Limb (tissue), 2 donors: ENCODE data around the gene TMEM150A.
"Not testable (repeated sequence)": the region's sequence is repeated elsewhere in the genome, so short reads cannot be mapped to it uniquely, and the experiment has no call there.

Experiments
- DNase-seq, 2 donors: peaks; one replicate each; pipeline ENCODE4 v3.0.0-alpha.2; 2016; ENCODE audit errors: extremely low spot score in 2 of 2

The TMEM150A gene, protein sequence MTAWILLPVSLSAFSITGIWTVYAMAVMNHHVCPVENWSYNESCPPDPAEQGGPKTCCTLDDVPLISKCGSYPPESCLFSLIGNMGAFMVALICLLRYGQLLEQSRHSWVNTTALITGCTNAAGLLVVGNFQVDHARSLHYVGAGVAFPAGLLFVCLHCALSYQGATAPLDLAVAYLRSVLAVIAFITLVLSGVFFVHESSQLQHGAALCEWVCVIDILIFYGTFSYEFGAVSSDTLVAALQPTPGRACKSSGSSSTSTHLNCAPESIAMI

DNA sequence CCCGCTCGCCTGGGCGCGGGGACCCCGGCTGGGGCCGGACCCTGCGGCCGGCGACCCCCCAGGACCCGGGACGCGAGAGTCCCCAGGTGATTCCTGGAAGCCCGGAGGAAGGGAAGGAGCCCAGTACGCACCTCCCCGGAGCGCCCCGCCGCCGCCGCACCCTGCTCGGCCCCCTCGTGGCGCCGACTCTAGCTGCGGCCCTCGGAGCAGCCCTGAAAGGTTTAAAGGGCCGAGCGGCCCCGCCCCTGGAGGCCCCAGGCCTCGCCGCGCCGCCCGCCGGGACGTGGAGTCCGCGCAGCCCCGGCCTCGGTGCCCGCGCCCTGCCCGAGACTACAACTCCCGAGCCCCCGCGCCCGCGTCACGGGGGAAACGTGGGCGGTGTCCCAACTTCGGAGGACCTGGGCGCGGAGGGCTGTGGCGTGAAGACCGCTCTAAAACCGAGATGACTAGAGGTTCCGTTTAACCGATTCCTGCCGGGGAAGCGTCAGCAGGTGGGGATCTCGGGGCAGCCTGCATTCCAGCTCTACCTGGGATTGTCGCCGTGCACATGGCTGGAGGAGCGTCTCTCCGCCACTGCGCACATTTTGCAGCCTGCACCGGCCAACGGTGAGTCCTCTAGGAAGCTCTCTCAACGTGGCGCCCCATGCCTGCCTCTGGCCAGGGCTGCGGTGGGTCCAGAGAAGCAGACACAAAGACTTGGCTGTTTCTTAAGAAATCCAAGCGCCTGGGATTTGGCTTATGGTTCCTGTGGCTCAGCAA is at the start of gene TMEM150A:
Gene TMEM150A, minus strand, starts transcription at position 223 of the 759 bp plus-strand sequence. CDS start 750 bp downstream, outside the sequence.
- DNase-seq: peak; percentile 92

DNA sequence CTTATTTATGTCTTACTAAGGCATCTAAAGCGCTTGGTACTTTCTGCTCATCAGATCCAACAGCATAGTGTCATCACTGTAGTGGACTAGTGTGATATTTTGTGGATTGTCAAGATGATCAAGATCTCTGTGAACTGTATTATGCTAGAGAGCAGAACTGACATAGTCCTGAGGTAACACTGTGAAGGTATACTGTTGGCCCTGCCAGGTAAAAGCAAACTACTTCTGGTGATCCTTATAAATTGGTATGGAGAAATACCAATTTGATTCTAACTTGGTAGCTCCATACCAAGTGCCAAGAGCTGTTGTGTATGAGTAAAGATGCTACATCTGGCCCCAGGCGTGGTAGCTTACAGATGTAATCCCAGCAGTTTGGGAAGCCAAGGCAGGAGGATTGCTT is 49.6 kb upstream of the TMEM150A start:
- DNase-seq: no peak

DNA sequence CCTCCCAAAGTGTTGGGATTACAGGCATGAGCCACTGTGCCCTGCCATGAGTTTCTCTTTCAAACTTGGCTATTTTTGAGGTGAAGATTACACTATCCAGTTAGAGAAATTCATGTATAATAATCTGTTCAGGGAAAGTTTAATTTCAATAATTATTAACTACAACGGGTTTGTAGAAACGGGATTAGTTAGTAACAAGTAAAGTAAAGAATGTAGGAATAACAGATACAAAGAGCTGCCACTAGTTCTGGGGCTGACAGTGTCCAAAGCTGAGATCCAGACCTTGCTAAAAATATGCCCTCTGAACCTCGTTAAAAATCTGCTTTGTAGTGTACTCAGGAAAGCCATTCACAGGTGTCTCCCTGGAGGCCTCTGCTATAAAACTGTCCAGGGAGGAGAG is 48.6 kb upstream of the TMEM150A start:
- no peak for DNase-seq

DNA sequence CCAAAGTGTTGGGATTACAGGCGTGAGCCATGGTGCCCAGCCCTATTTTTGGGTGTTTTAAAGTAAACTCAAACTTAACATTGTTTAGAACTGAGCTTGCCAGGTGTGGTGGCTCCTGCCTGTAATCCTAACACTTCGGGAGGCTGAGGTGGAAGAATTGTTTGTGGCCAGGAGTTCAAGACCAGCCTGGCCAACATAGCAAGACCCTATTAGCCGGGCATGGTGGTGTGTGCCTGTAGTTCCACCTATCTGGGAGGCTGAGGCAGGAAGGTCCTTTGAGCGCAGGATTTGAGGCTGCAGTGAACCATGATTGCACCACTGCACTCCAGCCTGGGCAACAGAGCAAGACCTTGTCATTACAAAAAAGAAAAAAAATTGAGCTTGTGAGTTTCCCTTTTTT is 48.0 kb upstream of the TMEM150A start:
- no peak for DNase-seq

DNA sequence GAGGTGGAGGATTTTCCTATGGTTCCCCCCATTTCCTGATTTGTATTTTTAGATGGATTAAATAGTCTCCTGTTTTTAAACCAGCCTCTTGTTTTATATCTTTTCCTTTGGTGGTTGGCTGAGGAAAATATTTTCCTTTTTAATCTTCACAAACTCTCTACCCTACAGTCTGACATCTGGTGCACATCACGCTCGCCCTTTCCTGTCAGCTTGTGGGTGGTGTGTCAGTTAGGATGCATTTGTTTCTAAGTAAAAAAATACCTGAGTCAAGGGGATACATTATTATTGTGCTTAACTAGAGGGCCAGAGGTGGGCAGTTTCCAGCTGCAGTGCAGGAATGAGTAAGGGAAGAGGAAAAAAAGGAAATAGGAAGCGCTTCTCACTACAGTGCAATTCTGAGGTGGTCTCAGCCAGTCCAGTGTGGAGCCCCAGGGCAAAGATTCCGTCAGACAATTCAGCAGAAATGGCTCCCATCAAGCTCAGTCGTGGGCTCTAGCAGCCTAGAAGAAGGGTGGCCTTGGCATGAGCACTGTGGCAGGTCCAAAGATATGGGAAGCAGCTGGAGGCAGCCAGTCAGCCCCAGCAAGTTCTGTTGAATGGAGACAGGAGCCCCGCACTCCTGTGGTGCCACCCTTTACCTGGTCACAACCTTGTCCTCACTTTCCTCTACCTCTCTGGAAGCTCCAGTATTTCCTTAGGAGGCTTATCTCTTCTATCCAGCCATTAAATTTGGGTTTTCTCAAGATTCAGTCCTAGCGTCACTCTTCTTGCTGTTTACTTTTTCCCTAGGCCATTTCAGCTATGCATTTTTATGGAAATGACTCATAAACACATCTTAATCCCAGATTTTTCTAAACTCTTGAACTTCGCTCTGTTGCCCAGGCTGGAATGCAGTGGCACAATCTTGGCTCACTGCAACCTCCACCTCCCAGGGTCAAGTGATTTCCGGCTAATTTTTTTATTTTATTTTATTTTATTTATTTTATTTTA is 47.0 kb upstream of the TMEM150A start:
- no peak for DNase-seq

DNA sequence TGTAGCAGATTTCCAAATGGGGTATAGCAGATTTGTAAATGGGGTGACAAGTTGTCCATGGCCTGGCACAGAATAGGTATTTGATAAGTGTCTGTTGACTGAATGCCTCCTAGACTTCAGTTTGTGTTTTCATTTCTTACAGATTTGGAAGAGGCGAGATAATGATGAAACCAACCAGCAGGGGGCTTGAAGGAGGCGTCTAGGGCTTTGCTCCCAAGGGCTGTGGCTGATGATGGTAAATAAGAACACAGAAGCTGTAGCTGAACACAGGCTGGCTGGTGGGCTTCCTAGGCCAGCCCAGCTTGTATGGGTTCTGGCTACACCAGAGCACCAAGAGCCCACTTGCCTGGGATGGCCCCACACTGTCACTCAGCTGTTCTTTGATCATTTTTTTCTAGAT is 46.1 kb upstream of the TMEM150A start:
- no peak for DNase-seq

DNA sequence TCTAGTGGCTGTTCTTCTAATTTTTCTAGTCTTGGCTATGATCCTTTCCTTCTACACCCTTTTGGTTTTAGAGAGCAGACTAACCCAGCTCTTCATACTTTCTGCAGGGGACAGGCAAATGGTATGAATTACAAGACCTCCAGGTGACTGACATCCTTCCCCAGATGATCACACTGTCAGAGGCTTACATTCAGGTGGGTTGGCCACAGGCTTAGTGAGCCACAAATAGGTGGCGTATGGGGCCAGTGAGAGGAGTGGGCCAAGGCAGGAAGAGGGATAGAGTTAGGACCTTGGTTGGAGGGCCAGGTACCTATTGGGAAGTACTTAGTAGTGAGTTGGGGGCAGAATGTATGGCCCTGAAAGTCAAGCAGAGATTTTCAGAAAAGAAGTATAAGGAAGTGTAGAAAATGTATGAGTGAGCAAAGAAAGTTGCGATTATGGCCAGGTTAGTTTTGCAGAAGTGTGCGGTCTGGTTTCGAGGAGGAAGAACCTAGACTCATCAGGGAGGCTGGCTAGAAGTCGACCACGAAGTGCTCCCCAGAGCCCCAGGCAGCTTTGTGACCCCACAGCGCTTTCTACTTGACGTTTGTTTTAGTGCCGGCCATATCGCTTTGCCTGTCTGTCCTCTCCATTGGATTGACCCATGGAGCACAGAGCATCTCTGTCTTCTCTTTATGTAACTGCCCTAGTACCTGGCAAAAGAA is 45.5 kb upstream of the TMEM150A start:
- DNase-seq: no peak

DNA sequence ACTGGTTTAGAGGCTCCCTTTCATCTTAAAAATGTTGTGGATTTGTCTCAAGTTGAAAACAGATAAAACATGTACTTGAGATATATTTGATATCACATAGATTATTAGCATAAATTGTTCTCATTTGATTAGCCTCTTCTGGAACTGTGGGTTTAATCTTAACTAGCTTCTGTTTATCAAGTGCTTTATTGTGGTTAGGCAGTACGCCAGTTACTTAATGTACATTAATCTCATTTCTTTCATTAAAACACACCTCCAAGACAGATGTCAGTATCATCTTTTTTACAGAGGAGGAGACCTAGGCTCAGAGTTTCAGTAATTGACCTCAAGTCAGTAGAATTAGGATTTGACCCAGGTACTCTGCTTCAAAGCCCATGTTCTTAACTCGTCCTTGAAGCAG is 43.7 kb upstream of the TMEM150A start:
- no peak for DNase-seq

DNA sequence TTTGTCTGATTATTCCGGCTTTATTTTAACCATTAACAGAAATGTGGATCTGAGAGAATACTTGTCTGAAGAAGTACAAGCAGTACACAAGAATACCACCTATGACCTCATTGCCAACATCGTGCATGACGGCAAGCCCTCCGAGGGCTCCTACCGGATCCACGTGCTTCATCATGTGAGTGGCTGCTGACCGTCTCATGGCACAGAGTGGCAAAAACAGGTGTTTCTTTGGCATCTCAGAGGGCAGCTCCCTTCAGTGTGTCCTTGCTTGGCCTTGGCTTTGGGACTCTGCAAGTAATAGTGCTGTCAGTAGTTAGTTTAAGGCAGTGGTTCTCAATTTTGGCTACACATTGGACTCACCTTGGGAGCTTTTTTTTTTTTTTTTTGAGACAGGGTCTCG is 42.4 kb upstream of the TMEM150A start:
- DNase-seq: no peak

DNA sequence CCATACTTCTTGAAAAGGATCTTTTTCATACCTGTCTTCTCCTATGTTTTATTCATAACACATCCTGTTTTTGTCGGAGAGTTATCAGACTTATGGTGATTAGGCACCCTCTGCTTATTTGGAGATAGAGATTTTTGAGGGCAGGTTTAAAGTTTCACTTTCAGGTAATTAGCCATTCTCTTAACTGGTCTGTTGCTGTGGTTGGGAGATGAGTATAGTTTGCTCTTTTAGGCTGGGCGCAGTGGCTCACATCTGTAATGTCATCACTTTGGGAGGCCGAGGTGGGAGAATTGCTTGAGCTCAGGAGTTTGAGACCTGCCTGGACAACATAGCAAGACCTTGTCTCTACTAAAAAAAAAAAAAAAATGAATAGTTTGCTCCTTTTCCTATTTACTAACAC is 40.2 kb upstream of the TMEM150A start:
- DNase-seq: no peak

DNA sequence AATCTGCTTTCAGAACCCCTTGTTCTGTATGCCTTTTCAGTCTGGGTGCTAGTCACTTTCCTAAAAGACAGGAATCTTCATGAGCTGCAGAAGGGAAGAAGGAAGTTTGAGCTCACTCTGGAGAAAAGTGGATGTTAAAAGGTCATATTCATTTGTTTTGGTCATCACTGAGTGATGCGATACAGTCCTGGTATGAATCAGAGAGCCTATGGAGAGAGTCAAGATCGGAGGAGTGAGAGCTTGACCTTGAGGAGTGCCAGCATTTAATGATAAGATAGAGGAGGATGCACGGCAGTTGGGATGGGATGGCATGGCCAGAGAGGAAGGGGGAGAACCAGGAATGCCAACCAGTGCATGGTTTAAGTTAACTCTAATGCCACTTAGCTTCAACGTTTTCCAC is 33.1 kb upstream of the TMEM150A start:
- DNase-seq: no peak

DNA sequence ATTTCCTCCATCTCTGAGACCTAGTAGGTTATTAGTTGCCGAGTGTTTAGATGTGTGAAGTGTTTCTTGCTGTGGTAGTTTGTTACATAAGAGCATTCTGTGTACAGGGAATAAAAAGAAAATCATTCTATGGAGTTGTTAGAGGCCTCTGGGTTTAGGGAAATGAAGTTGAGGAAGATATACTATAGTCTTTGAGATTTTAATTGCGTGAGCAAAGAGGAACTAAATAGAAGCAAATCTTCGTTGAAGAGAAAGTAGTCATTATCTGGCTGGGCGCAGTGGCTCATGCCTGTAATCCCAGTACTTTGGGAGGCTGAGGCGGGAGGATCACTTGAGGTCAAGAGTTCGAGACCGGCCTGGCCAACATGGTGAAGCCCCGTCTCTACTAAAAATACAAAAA is 32.5 kb upstream of the TMEM150A start:
- no peak for DNase-seq

DNA sequence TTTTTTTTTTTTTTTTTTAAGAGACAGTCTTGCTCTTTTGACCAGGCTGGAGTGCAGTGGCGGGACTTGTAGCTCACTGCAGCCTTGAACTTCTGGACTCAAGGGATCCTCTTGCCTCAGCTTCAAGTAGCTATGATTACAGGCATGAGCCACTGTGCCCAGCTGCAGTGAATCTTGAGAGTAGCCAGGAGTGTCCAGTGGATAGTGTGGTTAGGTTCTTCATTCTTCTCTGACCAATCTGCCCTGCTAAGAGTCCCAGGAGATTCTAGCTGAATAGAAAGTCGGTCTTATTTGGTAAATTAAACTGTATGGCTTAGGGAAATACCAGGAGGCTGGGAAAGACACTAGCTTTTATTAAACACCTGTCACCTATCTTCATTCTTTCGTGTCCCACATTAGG is 28.8 kb upstream of the TMEM150A start:
- no peak for DNase-seq

DNA sequence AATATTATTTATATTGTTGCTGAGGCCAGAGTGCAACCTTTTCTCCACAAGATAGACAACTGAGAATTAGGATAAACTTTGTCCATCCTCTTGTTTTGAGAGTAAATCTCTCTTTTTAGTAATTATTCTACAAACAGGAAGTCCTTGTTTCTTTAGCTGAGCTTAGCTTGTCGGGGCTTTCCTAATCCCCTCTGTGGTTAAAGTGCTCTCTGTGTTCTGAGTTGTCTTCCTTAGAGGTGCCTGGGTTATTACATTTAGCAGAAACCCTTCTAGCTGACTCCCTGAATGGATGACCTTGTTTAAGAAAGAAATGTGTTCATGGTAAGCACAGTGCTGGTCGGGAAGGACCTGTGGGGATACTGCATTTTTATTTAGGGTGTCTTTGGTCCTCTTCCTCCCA is 26.2 kb upstream of the TMEM150A start:
- DNase-seq: no peak

DNA sequence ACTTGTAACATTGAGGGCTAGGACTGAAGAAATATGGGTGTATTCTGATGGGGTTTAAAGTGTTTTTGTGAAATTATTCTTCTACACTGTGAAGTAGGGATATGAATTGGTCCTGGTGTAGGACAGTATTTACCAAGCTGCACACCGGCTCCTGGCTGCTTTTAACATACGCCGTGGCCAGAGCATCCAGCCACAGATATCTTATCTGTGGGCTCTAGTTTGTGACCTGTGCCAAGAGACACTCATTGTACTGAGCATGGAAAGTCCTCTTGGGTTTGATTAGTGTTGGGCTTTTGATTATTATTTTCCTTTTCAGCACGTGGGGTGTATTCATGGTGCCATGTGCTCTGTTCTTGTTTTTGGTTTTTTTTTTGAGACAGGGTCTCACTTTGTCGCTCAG is 21.5 kb upstream of the TMEM150A start:
- no peak for DNase-seq

DNA sequence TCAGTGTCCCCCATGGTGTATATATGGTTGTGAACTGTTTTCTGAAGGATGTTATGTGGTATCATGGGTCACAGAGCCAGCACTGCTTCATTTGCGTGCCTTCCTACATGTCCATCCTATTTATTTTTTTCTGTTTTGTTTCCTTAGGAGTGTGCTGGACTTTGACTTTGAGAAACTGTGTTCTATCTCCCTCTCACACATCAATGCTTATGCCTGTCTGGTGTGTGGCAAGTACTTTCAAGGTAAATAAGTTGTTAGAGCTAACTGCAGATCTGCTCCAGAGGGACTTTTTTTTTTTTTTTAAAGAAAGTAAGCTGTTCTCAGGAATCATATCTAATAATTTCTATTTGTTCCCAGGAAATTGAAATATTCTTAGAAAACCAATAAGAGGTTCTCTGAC is 18.8 kb upstream of the TMEM150A start:
- no peak for DNase-seq

DNA sequence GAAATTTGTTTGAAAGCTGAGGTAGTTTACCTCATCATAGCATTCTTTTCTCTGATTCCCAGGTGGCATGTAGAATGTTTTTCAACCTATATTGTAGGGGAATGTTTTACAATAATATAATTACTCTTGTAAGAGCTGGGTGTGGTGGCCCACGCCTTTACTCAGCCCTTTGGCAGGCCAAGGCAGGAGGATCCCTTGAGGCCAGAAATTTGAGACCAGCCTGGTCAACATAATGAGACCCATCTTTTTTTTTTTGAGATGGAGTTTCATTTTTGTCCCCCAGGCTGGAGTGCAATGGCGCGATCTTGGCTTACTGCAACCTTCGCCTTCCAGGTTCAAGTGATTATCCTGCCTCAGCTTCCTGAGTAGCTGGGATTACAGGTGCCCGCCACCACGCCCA is 17.1 kb upstream of the TMEM150A start:
- no peak for DNase-seq

DNA sequence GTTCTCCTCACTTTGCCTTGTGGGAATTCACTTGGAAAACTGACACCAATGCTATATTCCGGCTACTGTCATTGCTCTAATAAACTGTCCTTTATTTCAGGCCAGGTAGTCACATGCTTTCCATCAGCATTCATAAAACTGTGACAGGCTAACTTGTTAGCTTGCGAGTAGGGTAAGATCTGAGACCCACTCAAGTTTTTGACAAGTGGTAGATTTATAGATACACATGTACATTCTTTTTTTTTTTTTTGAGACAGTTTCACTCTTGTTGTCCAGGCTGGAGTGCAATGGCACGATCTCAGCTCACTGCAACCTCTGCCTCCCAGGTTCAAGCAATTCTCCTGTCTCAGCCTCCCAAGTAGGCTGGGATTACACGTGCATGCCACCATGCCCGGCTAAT is 15.2 kb upstream of the TMEM150A start:
- not testable (repeated sequence) for DNase-seq

DNA sequence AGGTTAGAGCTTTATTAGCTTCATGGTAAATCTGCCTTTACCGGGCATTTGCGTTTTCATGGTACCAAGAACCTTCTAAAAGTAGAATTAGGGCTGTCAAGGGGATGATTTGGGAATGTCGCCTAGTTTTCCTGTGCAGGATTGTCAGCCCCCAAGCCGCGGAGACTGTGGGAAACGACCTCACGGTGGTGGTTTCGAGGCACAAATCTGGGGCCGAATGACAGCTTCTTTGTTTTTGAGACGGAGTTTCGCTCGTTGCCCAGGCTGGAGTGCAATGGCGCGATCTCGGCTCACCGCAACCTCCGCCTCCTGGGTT is 12.9 kb upstream of the TMEM150A start:
- DNase-seq: no peak

DNA sequence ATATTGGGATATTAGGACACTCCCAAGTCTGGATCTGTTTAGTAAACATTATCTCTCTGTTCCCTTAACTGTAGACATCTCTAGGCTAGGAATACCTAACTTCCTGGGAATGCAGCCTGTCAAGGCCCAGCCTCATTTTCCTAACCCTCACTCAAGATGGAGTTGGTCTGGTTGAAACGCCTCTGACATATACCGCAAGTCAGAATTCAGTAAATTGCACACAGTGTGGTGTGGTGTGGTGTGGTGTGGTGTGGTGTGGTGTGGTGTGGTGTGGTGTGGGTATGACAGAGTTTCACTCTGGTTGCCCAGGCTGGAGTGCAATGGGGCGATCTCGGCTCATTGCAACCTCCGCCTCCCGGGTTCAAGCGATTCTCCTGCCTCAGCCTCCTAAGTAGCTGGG is 12.3 kb upstream of the TMEM150A start:
- not testable (repeated sequence) for DNase-seq

DNA sequence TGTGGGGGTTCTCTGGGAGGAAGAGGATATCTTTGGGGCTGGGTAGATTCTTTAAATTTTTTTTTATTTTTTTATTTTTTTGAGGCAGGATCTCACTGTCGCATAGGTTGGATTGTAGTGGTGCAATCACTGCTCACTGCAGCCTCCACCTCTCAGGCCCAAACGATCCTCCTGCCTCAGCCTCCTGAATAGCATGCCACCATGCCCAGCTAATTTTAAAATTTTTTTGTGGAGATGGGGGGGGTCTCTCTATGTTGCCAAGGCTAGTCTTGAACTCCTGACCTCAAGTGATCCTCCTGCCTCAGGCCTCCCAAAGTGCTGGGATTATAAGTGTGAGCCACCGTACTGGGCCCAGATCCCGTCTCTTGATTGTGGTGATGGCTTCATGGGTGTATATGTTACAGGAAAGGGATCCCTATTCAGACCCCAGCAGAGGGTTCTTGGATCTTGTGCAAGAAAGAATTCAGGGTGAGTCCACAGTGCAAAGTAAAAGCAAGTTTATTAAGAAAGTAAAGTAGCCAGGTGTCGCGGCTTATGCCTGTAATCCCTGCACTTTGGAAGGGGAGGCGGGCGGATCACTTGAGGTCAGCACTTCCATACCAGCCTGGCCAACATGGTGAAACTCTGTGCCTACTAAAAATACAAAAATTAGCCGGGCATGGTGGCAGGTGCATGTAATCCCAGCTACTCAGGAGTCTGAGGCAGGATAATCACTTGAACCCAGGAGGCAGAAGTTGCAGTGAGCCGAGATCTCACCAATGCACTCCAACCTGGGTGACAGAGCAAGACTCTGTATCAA is 11.4 kb upstream of the TMEM150A start:
- DNase-seq: no peak
